SK-N-SH (cell line): Measurements from ENCODE around the gene ST6GALNAC6. TPM values are rescaled to one million over a fixed set of nuclear protein-coding genes. Genes with fewer than 3 reads are reported as not detected.

Experiments
- CTCF ChIA-PET: fragments of 300-600, 350-600 bp; formaldehyde crosslinking; extraction: SDS; loops from one replicate; lab custom pipeline; 2021; lab: Yijun Ruan, JAX
- POLR2A ChIA-PET: fragments of 350-600 bp; sonication (Branson Sonifier 250); formaldehyde crosslinking; extraction: SDS; loops from one replicate; lab custom pipeline; 2020; ENCODE audit warnings: antibody characterized with exemption, inconsistent platforms; lab: Yijun Ruan, JAX
- DNase-seq: peaks from one replicate; pipeline ENCODE4 v3.0.0; 2012
- H2AFZ ChIP-seq: fragments of 200-600 bp; sonication (generic); 2 replicates; pipeline ENCODE4 v1.8.1; 2016; ENCODE audit warnings: antibody characterized with exemption, mild to moderate bottlenecking, low read depth
- H3F3A ChIP-seq: fragments of 200-600 bp; sonication (generic); replicated peaks from 2 replicates; pipeline ENCODE3; 2016; ENCODE audit warnings: antibody characterized with exemption, mild to moderate bottlenecking; ENCODE audit not compliant: insufficient read depth
- H3K27ac ChIP-seq, 2 experiments: fragments of 200-500 bp in 1 of 2; fragments of 200-600 bp in 1 of 2; sonication (Bioruptor generic) in 1 of 2; sonication (generic), shearing (Covaris generic) in 1 of 2; 2 replicates each; pipeline versions ENCODE4 v1.5.1 to v1.6.1; 2014 to 2016; ENCODE audit warnings: low read depth in 2 of 2, inconsistent platforms in 1 of 2, low read length in 1 of 2, mild to moderate bottlenecking in 1 of 2, mixed read lengths in 1 of 2
- H3K27me3 ChIP-seq: fragments of 200-600 bp; sonication (generic), shearing (Covaris generic); 2 replicates; pipeline ENCODE4 v1.6.1; 2016; ENCODE audit warnings: mixed run types; ENCODE audit not compliant: insufficient read depth
- H3K36me3 ChIP-seq, 2 experiments: fragments of 200-500 bp in 1 of 2; fragments of 200-600 bp in 1 of 2; sonication (Bioruptor generic) in 1 of 2; sonication (generic) in 1 of 2; replicated peaks in 1 of 2; 2 replicates each; pipeline versions ENCODE3 to v1.5.1; 2014 to 2016; ENCODE audit warnings: low read length in 1 of 2, mild to moderate bottlenecking in 1 of 2; ENCODE audit not compliant: insufficient read depth in 2 of 2, control insufficient read depth in 1 of 2
- H3K4me1 ChIP-seq, 2 experiments: fragments of 200-500 bp in 1 of 2; fragments of 200-600 bp in 1 of 2; sonication (Bioruptor generic) in 1 of 2; sonication (generic), shearing (Covaris generic) in 1 of 2; 2 replicates each; pipeline versions ENCODE4 v1.5.1 to v1.6.1; 2014 to 2016; ENCODE audit warnings: low read depth in 1 of 2, low read length in 1 of 2, mixed run types in 1 of 2; ENCODE audit not compliant: insufficient read depth in 2 of 2, control insufficient read depth in 1 of 2
- H3K4me2 ChIP-seq: fragments of 200-600 bp; sonication (generic), shearing (Covaris generic); 2 replicates; pipeline ENCODE4 v1.6.1; 2017; ENCODE audit warnings: mixed run types
- H3K4me3 ChIP-seq, 2 experiments: fragments of 200-500 bp in 1 of 2; fragments of 200-600 bp in 1 of 2; sonication (Bioruptor generic) in 1 of 2; sonication (generic), shearing (Covaris generic) in 1 of 2; 2 replicates each; pipeline versions ENCODE4 v1.5.1 to v1.8.1; 2014 to 2016; ENCODE audit warnings: low read depth in 2 of 2, inconsistent platforms in 1 of 2, low read length in 1 of 2, mild to moderate bottlenecking in 1 of 2, mixed read lengths in 1 of 2, moderate library complexity in 1 of 2
- H3K79me2 ChIP-seq: fragments of 200-600 bp; sonication (generic); 2 replicates; pipeline ENCODE4 v1.8.1; 2017; ENCODE audit warnings: mild to moderate bottlenecking; ENCODE audit not compliant: insufficient read depth
- H3K9ac ChIP-seq: fragments of 200-600 bp; sonication (generic); 2 replicates; pipeline ENCODE4 v1.6.1; 2017; ENCODE audit warnings: mixed run types
- H3K9me2 ChIP-seq: fragments of 200-600 bp; sonication (generic); 2 replicates; pipeline ENCODE4 v1.6.1; 2017; ENCODE audit warnings: mixed run types
- H3K9me3 ChIP-seq: fragments of 200-600 bp; sonication (generic); 2 replicates; pipeline ENCODE4 v1.6.1; 2017; ENCODE audit warnings: mixed run types, mild to moderate bottlenecking, moderate library complexity
- H4K20me1 ChIP-seq: fragments of 200-600 bp; sonication (generic); 2 replicates; pipeline ENCODE4 v1.6.1; 2017; ENCODE audit warnings: mild to moderate bottlenecking, mixed run types; ENCODE audit not compliant: insufficient read depth
- CHD2 ChIP-seq: fragments of 150-350 bp; IDR thresholded peaks from 2 replicates; pipeline ENCODE4 v1.6.1; 2018; ENCODE audit warnings: low read length; ENCODE audit not compliant: partially characterized antibody
- CTCF ChIP-seq: fragments of 200-600 bp; sonication (generic); IDR thresholded peaks from 2 replicates; pipeline ENCODE4 v1.6.1; 2017; ENCODE audit warnings: antibody characterized with exemption, mild to moderate bottlenecking, moderate library complexity
- EZH2phosphoT487 ChIP-seq: fragments of 200-600 bp; sonication (generic); IDR thresholded peaks from 2 replicates; pipeline ENCODE4 v1.6.1; 2017; ENCODE audit warnings: low read depth, mixed run types, mild to moderate bottlenecking, antibody characterized with exemption, moderate library complexity, borderline replicate concordance
- FOSL2 ChIP-seq: IDR thresholded peaks from 2 replicates; pipeline ENCODE4 v1.4.0; 2012; ENCODE audit warnings: low read depth, mild to moderate bottlenecking, moderate library complexity, borderline replicate concordance
- GABPA ChIP-seq: IDR thresholded peaks from 2 replicates; pipeline ENCODE4 v1.4.0; 2012; ENCODE audit warnings: low read depth, mild to moderate bottlenecking
- GATA2 ChIP-seq: sonication (generic); formaldehyde crosslinking; IDR thresholded peaks from 2 replicates; pipeline ENCODE4 v1.5.0; 2020; ENCODE audit warnings: mild to moderate bottlenecking, missing genetic modification reagents
- MAX ChIP-seq: IDR thresholded peaks from 2 replicates; pipeline ENCODE4 v1.4.0; 2012; ENCODE audit warnings: low read depth
- NFIC ChIP-seq: IDR thresholded peaks from 2 replicates; pipeline ENCODE4 v1.4.0; 2012; ENCODE audit warnings: borderline replicate concordance
- POLR2AphosphoS5 ChIP-seq: IDR thresholded peaks from 2 replicates; pipeline ENCODE4 v1.6.1; 2012; ENCODE audit warnings: low read depth, low read length
- RCOR1 ChIP-seq: fragments of 150-350 bp; IDR thresholded peaks from 2 replicates; pipeline ENCODE4 v1.6.1; 2017; ENCODE audit warnings: antibody characterized with exemption, low read length
- REST ChIP-seq: IDR thresholded peaks from 2 replicates; pipeline ENCODE4 v1.6.1; 2012; ENCODE audit warnings: mild to moderate bottlenecking, low read depth, low read length, moderate library complexity
- RFX5 ChIP-seq: IDR thresholded peaks from 2 replicates; pipeline ENCODE4 v1.6.1; 2012; ENCODE audit warnings: mild to moderate bottlenecking, improper control_type of control experiment, low read length
- SIN3A ChIP-seq: IDR thresholded peaks from 2 replicates; pipeline ENCODE4 v1.6.1; 2012; ENCODE audit warnings: low read depth, mild to moderate bottlenecking, low read length, moderate library complexity, borderline replicate concordance
- TCF12 ChIP-seq: IDR thresholded peaks from 2 replicates; pipeline ENCODE4 v1.4.0; 2012
- TEAD4 ChIP-seq: IDR thresholded peaks from 2 replicates; pipeline ENCODE4 v1.4.0; 2012; ENCODE audit warnings: mild to moderate bottlenecking, borderline replicate concordance; ENCODE audit not compliant: insufficient read depth
- YY1 ChIP-seq: IDR thresholded peaks from 2 replicates; pipeline ENCODE4 v1.4.0; 2012; ENCODE audit warnings: low read depth, mild to moderate bottlenecking
- WGBS: methylation state at CpG from one replicate; pipeline ENCODE4 v1.1.6; 2017; ENCODE audit warnings: low lambda C conversion rate; 5-methylcytosine and 5-hydroxymethylcytosine counted together
- polyA plus RNA-seq, 3 experiments: library from polyadenylated mRNA; depleted of rRNA; stranded (reverse); fragments of >200 nt; gene quantifications; 2 replicates each; pipeline ENCODE4 v1.2.3, GENCODE V29; 2012
- TF ChIP-seq, protein P1 (sequence below): IDR thresholded peaks from 2 replicates; pipeline ENCODE4 v1.4.0; 2012; ENCODE audit warnings: low read depth, borderline replicate concordance
- TF ChIP-seq, protein P2 (sequence below): fragments of 150-350 bp; IDR thresholded peaks from 2 replicates; pipeline ENCODE4 v1.6.1; 2016; ENCODE audit warnings: mild to moderate bottlenecking, low read depth, low read length
- TF ChIP-seq, protein P3 (sequence below): IDR thresholded peaks from 2 replicates; pipeline ENCODE4; 2012

ST6GALNAC6 gene
- polyA plus RNA-seq, 1 of the 3 experiments (the other 2 are of a cell fraction) = 34.8 TPM

GRCh38 chr9:127930231-127931091 lies 31.1 kb upstream of the ST6GALNAC6 start, which contains the start of gene PIP5KL1:
Gene PIP5KL1 (minus strand): TSS chr9:127930777. CDS start chr9:127930752, 25 bp downstream.
- Histone ChIP-seq H3K27me3 (no peaks in the 10 kb centered on the region), H3K36me3 (peaks cover 3 to 5% of the 10 kb centered on the region in 2 experiments), H3K9me3 (no peaks in the 10 kb centered on the region), H3K79me2 (peaks cover 24% of the 10 kb centered on the region), H3K27ac (peak within 1 kb of the TSS; percentile 80 to 91), H3K4me3 (peak within 1 kb of the TSS; percentile 59 to 64), H3F3A (peaks cover 22% of the 10 kb centered on the region), H3K9ac (peak within 1 kb of the TSS; percentile 59), H3K9me2 (no peaks in the 10 kb centered on the region), H3K4me2 (peak within 1 kb of the TSS; percentile 90), H2AFZ (peak within 1 kb of the TSS; percentile 52), H4K20me1 (no peaks in the 10 kb centered on the region), H3K4me1 (peaks cover 7 to 31% of the 10 kb centered on the region in 2 experiments; a peak in 3 of 4 replicates)
- POLR2A ChIA-PET = interaction anchor here (0.5 to 1.2 kb wide), 8 partner anchors 8 to 297 kb away, joined by 3 to 4 read pairs (median 3); no protein-coding TSS in a partner anchor
- WGBS = 3% methylated on average over 25 of the region's 70 CpGs
- CTCF ChIA-PET = interaction anchor here (1.1 to 2.0 kb wide), 9 partner anchors 9 to 187 kb away, joined by 3 to 13 read pairs (median 5); no protein-coding TSS in a partner anchor
- DNase-seq = peak; percentile 98
- no peak; the same call in 1 of the 2 replicates for TF ChIP-seq FOSL2
- no peak for TF ChIP-seq SIN3A
- TF ChIP-seq, protein P1, sequence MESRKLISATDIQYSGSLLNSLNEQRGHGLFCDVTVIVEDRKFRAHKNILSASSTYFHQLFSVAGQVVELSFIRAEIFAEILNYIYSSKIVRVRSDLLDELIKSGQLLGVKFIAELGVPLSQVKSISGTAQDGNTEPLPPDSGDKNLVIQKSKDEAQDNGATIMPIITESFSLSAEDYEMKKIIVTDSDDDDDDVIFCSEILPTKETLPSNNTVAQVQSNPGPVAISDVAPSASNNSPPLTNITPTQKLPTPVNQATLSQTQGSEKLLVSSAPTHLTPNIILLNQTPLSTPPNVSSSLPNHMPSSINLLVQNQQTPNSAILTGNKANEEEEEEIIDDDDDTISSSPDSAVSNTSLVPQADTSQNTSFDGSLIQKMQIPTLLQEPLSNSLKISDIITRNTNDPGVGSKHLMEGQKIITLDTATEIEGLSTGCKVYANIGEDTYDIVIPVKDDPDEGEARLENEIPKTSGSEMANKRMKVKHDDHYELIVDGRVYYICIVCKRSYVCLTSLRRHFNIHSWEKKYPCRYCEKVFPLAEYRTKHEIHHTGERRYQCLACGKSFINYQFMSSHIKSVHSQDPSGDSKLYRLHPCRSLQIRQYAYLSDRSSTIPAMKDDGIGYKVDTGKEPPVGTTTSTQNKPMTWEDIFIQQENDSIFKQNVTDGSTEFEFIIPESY = peak; percentile 34; the same call in 1 of the 2 replicates
- TF ChIP-seq TCF12 = no peak
- TF ChIP-seq GATA2 (CRISPR knock-in tag) = 0 out of 2 replicates have a peak, but pooled peaks have one; percentile 11
- TF ChIP-seq MAX = no peak; the same call in 1 of the 2 replicates
- TF ChIP-seq GABPA = no peak
- TF ChIP-seq NFIC = 0 out of 2 replicates have a peak, but pooled peaks have one; percentile 12
- TF ChIP-seq CTCF = peak; percentile 40
- TF ChIP-seq, protein P2, sequence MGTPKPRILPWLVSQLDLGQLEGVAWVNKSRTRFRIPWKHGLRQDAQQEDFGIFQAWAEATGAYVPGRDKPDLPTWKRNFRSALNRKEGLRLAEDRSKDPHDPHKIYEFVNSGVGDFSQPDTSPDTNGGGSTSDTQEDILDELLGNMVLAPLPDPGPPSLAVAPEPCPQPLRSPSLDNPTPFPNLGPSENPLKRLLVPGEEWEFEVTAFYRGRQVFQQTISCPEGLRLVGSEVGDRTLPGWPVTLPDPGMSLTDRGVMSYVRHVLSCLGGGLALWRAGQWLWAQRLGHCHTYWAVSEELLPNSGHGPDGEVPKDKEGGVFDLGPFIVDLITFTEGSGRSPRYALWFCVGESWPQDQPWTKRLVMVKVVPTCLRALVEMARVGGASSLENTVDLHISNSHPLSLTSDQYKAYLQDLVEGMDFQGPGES = 0 out of 2 replicates have a peak, but pooled peaks have one; percentile 7
- peak; percentile 9 for TF ChIP-seq CHD2
- peak; percentile 27; the same call in 1 of the 2 replicates for TF ChIP-seq POLR2AphosphoS5
- TF ChIP-seq, protein P3, sequence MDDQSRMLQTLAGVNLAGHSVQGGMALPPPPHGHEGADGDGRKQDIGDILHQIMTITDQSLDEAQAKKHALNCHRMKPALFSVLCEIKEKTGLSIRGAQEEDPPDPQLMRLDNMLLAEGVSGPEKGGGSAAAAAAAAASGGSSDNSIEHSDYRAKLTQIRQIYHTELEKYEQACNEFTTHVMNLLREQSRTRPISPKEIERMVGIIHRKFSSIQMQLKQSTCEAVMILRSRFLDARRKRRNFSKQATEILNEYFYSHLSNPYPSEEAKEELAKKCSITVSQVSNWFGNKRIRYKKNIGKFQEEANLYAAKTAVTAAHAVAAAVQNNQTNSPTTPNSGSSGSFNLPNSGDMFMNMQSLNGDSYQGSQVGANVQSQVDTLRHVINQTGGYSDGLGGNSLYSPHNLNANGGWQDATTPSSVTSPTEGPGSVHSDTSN = peak; percentile 41
- no peak for TF ChIP-seq YY1
- peak; percentile 62 for TF ChIP-seq RFX5
- no peak for TF ChIP-seq EZH2phosphoT487
- no peak for TF ChIP-seq REST
- 0 out of 2 replicates have a peak, but pooled peaks have one; percentile 8 for TF ChIP-seq TEAD4
- no peak for TF ChIP-seq RCOR1
